ENCODE results near the gene RPL3.

DNA sequence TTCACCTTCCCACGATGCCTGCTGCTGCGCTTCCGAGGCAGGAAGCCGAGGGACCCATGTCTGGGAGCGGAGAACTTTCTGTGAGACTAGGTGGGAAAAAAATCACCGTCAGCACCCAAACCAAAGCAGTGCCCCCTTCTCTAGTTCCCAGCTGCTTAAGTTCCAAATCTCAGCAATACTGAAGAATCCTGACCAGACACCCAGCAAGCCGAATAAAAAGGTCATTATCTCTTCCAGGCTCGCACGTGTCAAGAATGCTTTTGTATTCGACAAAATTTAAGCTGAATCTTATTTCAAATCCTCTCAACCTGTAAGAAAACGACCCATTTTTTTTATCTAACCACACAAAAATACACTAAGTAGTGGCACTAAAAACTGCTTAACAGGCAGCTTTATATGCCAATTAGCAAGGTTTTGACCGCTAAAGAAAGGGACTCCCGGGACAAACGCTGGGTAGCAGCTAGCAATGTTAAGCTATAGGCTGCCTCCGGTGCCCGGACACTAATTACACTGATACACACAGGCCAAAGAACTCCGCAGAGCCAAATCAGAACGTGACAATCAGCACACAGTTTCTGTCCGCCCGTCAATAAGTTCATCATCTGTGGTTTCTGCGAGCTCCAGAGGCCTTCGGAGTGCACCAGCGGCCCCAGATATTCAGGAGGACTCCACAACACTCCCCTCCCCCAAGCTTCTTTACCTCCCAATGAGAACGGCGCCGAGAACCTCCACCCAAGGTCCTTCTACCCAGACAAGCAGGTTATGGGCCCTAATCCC lies 728 bp downstream of the RPL3 start:
- TF ChIP-seq, protein P1, sequence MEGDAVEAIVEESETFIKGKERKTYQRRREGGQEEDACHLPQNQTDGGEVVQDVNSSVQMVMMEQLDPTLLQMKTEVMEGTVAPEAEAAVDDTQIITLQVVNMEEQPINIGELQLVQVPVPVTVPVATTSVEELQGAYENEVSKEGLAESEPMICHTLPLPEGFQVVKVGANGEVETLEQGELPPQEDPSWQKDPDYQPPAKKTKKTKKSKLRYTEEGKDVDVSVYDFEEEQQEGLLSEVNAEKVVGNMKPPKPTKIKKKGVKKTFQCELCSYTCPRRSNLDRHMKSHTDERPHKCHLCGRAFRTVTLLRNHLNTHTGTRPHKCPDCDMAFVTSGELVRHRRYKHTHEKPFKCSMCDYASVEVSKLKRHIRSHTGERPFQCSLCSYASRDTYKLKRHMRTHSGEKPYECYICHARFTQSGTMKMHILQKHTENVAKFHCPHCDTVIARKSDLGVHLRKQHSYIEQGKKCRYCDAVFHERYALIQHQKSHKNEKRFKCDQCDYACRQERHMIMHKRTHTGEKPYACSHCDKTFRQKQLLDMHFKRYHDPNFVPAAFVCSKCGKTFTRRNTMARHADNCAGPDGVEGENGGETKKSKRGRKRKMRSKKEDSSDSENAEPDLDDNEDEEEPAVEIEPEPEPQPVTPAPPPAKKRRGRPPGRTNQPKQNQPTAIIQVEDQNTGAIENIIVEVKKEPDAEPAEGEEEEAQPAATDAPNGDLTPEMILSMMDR (IDR thresholded peaks at IDR 0.05) = no peak
- TF ChIP-seq EP300 (IDR thresholded peaks at IDR 0.05) = no peak
- no peak for TF ChIP-seq POLR2A (IDR thresholded peaks at IDR 0.05; ENCODE audit: low read depth)
- TF ChIP-seq POLR2AphosphoS5 (IDR thresholded peaks at IDR 0.05) = no peak

Measured in esophagus muscularis mucosa (tissue), 4 donors.